K562 (cell line): ENCODE results near the gene KIT. TPM values are rescaled to one million over a fixed set of nuclear protein-coding genes. Genes with fewer than 3 reads are reported as not detected.

Experiments
- ATAC-seq: fragments of 200-7000 bp; cut with Tn5 transposase; 3 replicates; pipeline ENCODE4 v1.9.1; 2020; ENCODE audit warnings: moderate library complexity
- BruUV-seq: library from RNA; stranded (reverse); fragments of 400-500 nt; replicated peaks from 2 replicates; lab custom pipeline; 2021; lab: Mats Ljungman, UMichigan
- CTCF ChIA-PET: fragments of 300-600 bp; formaldehyde crosslinking; extraction: SDS; loops from one replicate; lab custom pipeline; 2021; ENCODE audit warnings: low intra/inter-chr PET ratio; lab: Yijun Ruan, JAX
- POLR2A ChIA-PET: fragments of 300-600, 350-650 bp; sonication (Branson Sonifier 250); formaldehyde crosslinking; extraction: SDS; loops from one replicate; lab custom pipeline; 2021; ENCODE audit warnings: antibody characterized with exemption, inconsistent platforms; lab: Yijun Ruan, JAX
- DNase-seq, 4 experiments: peaks; one replicate each; pipeline versions ENCODE4 v3.0.0 to v3.0.0-alpha.2; 2011 to 2018; ENCODE audit warnings: low spot score in 3 of 4, mixed read lengths in 3 of 4; ENCODE audit errors: extremely low read depth in 1 of 4
- FAIRE-seq: peaks from 2 replicates; lab custom pipeline; 2011; peaks lifted over from hg19 to GRCh38; lab: Jason Lieb, UNC
- H2AFZ ChIP-seq: 2 replicates; pipeline ENCODE4 v1.6.0; 2011; ENCODE audit warnings: low read depth, low read length, control low read depth, inconsistent platforms
- H3K27ac ChIP-seq: fragments of 200-600 bp; 3 replicates; pipeline ENCODE4 v1.8.0; 2011; ENCODE audit warnings: low read depth, mild to moderate bottlenecking, control low read depth, inconsistent platforms, low read length, moderate library complexity, mixed read lengths; ENCODE audit errors: extremely low read depth
- H3K27me3 ChIP-seq, 2 experiments: fragments of 300-600 bp in 1 of 2; 2 replicates in 1 of 2; 3 replicates in 1 of 2; pipeline versions ENCODE4 v1.6.0 to v1.8.0; 2011; ENCODE audit warnings: inconsistent platforms in 2 of 2, low read length in 2 of 2, mild to moderate bottlenecking in 1 of 2, mixed read lengths in 1 of 2, moderate library complexity in 1 of 2; ENCODE audit not compliant: control insufficient read depth in 2 of 2, insufficient read depth in 2 of 2
- H3K36me3 ChIP-seq: fragments of 300-600 bp; 3 replicates; pipeline ENCODE4 v1.8.0; 2011; ENCODE audit warnings: mild to moderate bottlenecking, low read length, inconsistent platforms; ENCODE audit not compliant: control insufficient read depth, insufficient read depth
- H3K4me1 ChIP-seq, 2 experiments: fragments of 200-600 bp in 1 of 2; replicated peaks in 1 of 2; 2 replicates in 1 of 2; 3 replicates in 1 of 2; pipeline versions ENCODE4 v1.5.1 to v1.8.0; 2011; ENCODE audit warnings: inconsistent platforms in 2 of 2, low read length in 2 of 2, mild to moderate bottlenecking in 1 of 2, mixed read lengths in 1 of 2, moderate library complexity in 1 of 2; ENCODE audit not compliant: control insufficient read depth in 2 of 2, insufficient read depth in 2 of 2
- H3K4me2 ChIP-seq: 2 replicates; pipeline ENCODE4 v1.6.1; 2011; ENCODE audit warnings: low read length, control low read depth, inconsistent platforms, mixed read lengths; ENCODE audit not compliant: insufficient read depth
- H3K4me3 ChIP-seq: fragments of 200-600 bp; sonication (generic), shearing (Covaris generic); 2 replicates; pipeline ENCODE4 v1.5.1; 2016; ENCODE audit warnings: control low read depth, inconsistent platforms
- H3K79me2 ChIP-seq: fragments of 200-600 bp; 3 replicates; pipeline ENCODE4 v1.8.0; 2011; ENCODE audit warnings: low read length, inconsistent platforms; ENCODE audit not compliant: control insufficient read depth, insufficient read depth
- H3K9ac ChIP-seq, 2 experiments: 2 replicates each; pipeline versions ENCODE4 v1.6.0 to v1.6.1; 2011; ENCODE audit warnings: low read depth in 2 of 2, low read length in 2 of 2, control low read depth in 1 of 2, inconsistent platforms in 1 of 2, mild to moderate bottlenecking in 1 of 2, mixed read lengths in 1 of 2; ENCODE audit not compliant: insufficient read depth in 1 of 2
- H3K9me1 ChIP-seq: one replicate; pipeline ENCODE4 v1.6.0; 2011; ENCODE audit warnings: inconsistent platforms, mild to moderate bottlenecking, low read length, moderate library complexity; ENCODE audit not compliant: control insufficient read depth, insufficient read depth
- H3K9me3 ChIP-seq: replicated peaks from 2 replicates; pipeline ENCODE4 v1.5.1; 2011; ENCODE audit warnings: low read depth, low read length, inconsistent platforms; ENCODE audit not compliant: control insufficient read depth, insufficient read depth
- H4K20me1 ChIP-seq: replicated peaks from 2 replicates; pipeline ENCODE4 v1.6.1; 2011; ENCODE audit warnings: low read length, inconsistent platforms, mixed read lengths; ENCODE audit not compliant: control insufficient read depth, insufficient read depth
- MAFF ChIP-seq: IDR thresholded peaks from 2 replicates; pipeline ENCODE4 v1.6.1; 2012; ENCODE audit warnings: low read length, improper control_type of control experiment
- POLR2G ChIP-seq: fragments of 200-400 bp; formaldehyde crosslinking; IDR thresholded peaks from 2 replicates; pipeline ENCODE4 v1.6.1; 2017; ENCODE audit warnings: low read depth, mild to moderate bottlenecking, antibody characterized with exemption, low read length, moderate library complexity
- RBM14 ChIP-seq: fragments of 200-400 bp; formaldehyde crosslinking; IDR thresholded peaks from 2 replicates; pipeline ENCODE4 v1.6.1; 2018; ENCODE audit warnings: low read depth, mild to moderate bottlenecking, low read length, moderate library complexity, borderline replicate concordance; ENCODE audit not compliant: insufficient read depth
- ZNF584 ChIP-seq: fragments of 200-800 bp; sonication (Bioruptor generic); IDR thresholded peaks from 2 replicates; pipeline ENCODE4 v1.6.1; 2016; ENCODE audit warnings: low read depth, mild to moderate bottlenecking, missing genetic modification characterization, missing compliant biosample characterization
- WGBS: fragments of 100-300 bp; shearing (Covaris generic); methylation state at CpG from one replicate; pipeline ENCODE4 v1.1.6; 2016; ENCODE audit warnings: low coverage, mixed read lengths; ENCODE audit not compliant: insufficient coverage; ENCODE audit errors: missing lambda C conversion rate; 5-methylcytosine and 5-hydroxymethylcytosine counted together
- in situ Hi-C: fragments of 300-500 bp; cut with MboI; formaldehyde crosslinking; loops from 4 replicates; pipeline ENCODE4 v1.15.0; 2018; ENCODE audit warnings: inconsistent platforms, mixed read lengths
- intact Hi-C: fragments of 100-400 bp; cut with micrococcal nuclease; formaldehyde crosslinking; loops from 2 replicates; pipeline ENCODE4 v1.14.2; 2022
- polyA plus RNA-seq, 8 experiments: library from polyadenylated mRNA; depleted of rRNA in 4 of 8; stranded (reverse) in 5 of 8; unstranded in 3 of 8; fragments of >200 nt; fragmentation: Nextera tagmentation in 2 of 8; fragmentation: Illumina TruSeq in 1 of 8; extraction: Ambion mirVana in 2 of 8; extraction: Trizol in 1 of 8; gene quantifications; 2 replicates each; pipeline versions ENCODE4 v1.2.1 to v1.2.3, GENCODE V29; 2011 to 2014; ENCODE audit warnings: inconsistent platforms in 1 of 8, missing spikeins in 1 of 8
- total RNA-seq, 7 experiments: library from RNA; depleted of rRNA in 6 of 7; stranded (reverse); fragments of >200 nt in 6 of 7; fragmentation: Illumina TruSeq in 2 of 7; extraction: Trizol in 2 of 7; gene quantifications; 2 replicates each; pipeline versions ENCODE4 v1.2.1 to v1.2.3, GENCODE V29; 2011 to 2021; ENCODE audit warnings: low replicate concordance in 1 of 7
- TF ChIP-seq, protein P1 (sequence below): fragments of 250-450 bp; sonication (Bioruptor Pico); IDR thresholded peaks from 2 replicates; pipeline ENCODE4 v1.4.0; 2020; ENCODE audit warnings: mild to moderate bottlenecking, moderate library complexity, borderline replicate concordance

The KIT gene
- total and polyA plus RNA-seq, 9 of the 15 experiments (the other 6 are each of a cell fraction or from before 2014, with no cell fraction given): 0.27 to 5.6 (median 0.57) TPM

DNA sequence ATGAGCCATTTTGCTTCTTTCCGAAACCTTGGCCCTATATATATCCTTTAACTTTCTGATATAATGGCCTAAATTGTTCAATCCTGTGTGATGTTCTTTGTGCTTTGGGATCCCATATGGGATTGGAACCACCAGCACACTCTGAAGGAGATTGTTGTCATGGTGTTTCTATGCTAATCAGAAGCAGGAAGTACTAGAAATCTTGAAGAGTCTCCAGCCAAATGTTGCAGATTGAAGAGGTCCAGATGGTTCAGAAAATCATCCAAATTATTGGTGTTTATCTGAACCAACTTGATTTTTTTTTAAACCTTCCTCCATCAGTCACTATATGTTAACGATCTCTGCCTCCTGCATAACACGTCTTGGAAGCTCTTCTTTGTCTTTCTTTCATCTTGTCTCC lies 72.8 kb downstream of the KIT start:
- ATAC-seq (no peak), DNase-seq (no peak)
- H2AFZ ChIP-seq: no peak overlapping the region
- no peak overlapping the region for H3K27ac ChIP-seq
- H3K9me1 ChIP-seq: no peaks in the 10 kb centered on the region
- H3K4me3 ChIP-seq: no peak overlapping the region
- intact Hi-C loops: no loop called here
- H3K4me2 ChIP-seq: no peak overlapping the region
- POLR2A ChIA-PET: no interaction called here
- no TSS peak for BruUV-seq
- no peaks in the 10 kb centered on the region for H4K20me1 ChIP-seq
- TF ChIP-seq, protein P1, sequence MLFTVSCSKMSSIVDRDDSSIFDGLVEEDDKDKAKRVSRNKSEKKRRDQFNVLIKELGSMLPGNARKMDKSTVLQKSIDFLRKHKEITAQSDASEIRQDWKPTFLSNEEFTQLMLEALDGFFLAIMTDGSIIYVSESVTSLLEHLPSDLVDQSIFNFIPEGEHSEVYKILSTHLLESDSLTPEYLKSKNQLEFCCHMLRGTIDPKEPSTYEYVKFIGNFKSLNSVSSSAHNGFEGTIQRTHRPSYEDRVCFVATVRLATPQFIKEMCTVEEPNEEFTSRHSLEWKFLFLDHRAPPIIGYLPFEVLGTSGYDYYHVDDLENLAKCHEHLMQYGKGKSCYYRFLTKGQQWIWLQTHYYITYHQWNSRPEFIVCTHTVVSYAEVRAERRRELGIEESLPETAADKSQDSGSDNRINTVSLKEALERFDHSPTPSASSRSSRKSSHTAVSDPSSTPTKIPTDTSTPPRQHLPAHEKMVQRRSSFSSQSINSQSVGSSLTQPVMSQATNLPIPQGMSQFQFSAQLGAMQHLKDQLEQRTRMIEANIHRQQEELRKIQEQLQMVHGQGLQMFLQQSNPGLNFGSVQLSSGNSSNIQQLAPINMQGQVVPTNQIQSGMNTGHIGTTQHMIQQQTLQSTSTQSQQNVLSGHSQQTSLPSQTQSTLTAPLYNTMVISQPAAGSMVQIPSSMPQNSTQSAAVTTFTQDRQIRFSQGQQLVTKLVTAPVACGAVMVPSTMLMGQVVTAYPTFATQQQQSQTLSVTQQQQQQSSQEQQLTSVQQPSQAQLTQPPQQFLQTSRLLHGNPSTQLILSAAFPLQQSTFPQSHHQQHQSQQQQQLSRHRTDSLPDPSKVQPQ (CRISPR knock-in tag): no peak
- TF ChIP-seq RBM14 (no peak), POLR2G (no peak), ZNF584 (CRISPR knock-in tag) (no peak), MAFF (no peak)
- TF ChIP-seq, all 486 proteins: peak for 0
- Histone ChIP-seq H3K36me3 (no peaks in the 10 kb centered on the region), H3K9me3 (no peaks in the 10 kb centered on the region), H3K79me2 (no peaks in the 10 kb centered on the region), H3K9ac (no peak overlapping the region), H3K4me1 (no peaks in the 10 kb centered on the region), H3K27me3 (peaks cover 0 to 6% of the 10 kb centered on the region in 2 experiments; a peak in 1 of 5 replicates)
- in situ Hi-C loops: no loop called here
- CTCF ChIA-PET: no interaction called here
- FAIRE-seq: no peak
- WGBS: 8% methylated on average over 3 of the region's 3 CpGs
